Liver (tissue), 3 donors: ENCODE measurements around the gene RSRC1.

Experiments used
- EGR1 ChIP-seq, 2 donors: IDR thresholded peaks; 2 replicates each; pipeline ENCODE4 v1.6.1; 2016 to 2018; ENCODE audit warnings: antibody characterized with exemption in 2 of 2, low read depth in 2 of 2
- RAD21 ChIP-seq, 2 donors: IDR thresholded peaks; 2 replicates each; pipeline ENCODE4 v1.6.1; 2016; ENCODE audit warnings: antibody characterized with exemption in 2 of 2, mild to moderate bottlenecking in 2 of 2
- RXRA ChIP-seq, 2 donors: IDR thresholded peaks; 2 replicates each; pipeline ENCODE4 v1.6.1; 2017 to 2018; ENCODE audit warnings: antibody characterized with exemption in 2 of 2, mild to moderate bottlenecking in 1 of 2
- TAF1 ChIP-seq: conservative IDR thresholded peaks from 2 replicates; pipeline ENCODE4 v1.6.1; 2016; ENCODE audit warnings: antibody characterized with exemption, mild to moderate bottlenecking
- YY1 ChIP-seq: IDR thresholded peaks from 2 replicates; pipeline ENCODE4 v1.6.1; 2016; ENCODE audit warnings: antibody characterized with exemption, mild to moderate bottlenecking
- TF ChIP-seq, protein P1 (sequence below): fragments of 150-350 bp; IDR thresholded peaks from 2 replicates; pipeline ENCODE4 v1.5.1; 2017; ENCODE audit warnings: improper control_type of control experiment, low read depth, low read length; ENCODE audit not compliant: missing input control
- TF ChIP-seq, protein P2 (sequence below): IDR thresholded peaks from 2 replicates; pipeline ENCODE4 v1.6.1; 2016; ENCODE audit warnings: antibody characterized with exemption, mild to moderate bottlenecking
- TF ChIP-seq, protein P3 (sequence below): IDR thresholded peaks from 2 replicates; pipeline ENCODE4 v1.6.1; 2016; ENCODE audit warnings: antibody characterized with exemption
- TF ChIP-seq, protein P4 (sequence below): IDR thresholded peaks from 2 replicates; pipeline ENCODE4 v1.6.1; 2016; ENCODE audit warnings: antibody characterized with exemption
- TF ChIP-seq, protein P5 (sequence below): IDR thresholded peaks from 2 replicates; pipeline ENCODE4 v1.6.1; 2016; ENCODE audit warnings: antibody characterized with exemption
- donor health status: healthy.
- donor health status: healthy.

DNA sequence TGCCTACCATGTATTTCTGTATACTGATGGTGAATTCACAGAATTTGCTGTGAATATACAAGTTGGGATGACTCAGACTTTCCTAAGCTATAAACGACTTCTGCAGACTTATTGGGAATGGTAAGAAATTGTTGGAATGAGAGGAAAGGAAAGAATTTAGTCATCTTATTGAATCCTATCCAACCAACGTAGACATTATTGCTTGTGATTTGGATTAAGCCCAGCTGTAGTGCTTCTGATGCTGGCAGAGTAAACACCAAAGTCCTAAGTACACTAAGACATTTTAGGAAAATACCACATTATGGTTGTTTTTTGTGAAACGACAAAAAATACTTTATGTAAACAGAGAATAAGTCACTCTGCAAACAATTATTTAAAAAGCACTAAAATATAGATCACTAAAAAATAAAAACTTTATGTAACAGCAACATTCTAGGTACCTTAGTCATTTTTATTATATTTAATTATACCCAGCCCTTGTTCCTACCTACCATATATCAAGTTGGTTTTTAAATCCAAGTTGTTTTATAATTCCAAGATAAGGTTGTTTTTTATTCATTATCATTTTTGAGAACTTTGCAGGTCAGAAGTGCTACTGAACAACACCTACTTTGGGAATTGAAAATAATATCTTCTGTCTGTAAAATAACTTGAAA is 361.9 kb downstream of the RSRC1 start:
- TF ChIP-seq YY1 (peak; percentile 39), RAD21 (IDR thresholded peaks at IDR 0.05) (no peak), EGR1 (IDR thresholded peaks at IDR 0.05; ENCODE audit: low read depth in 2 of 2) (no peak), TAF1 (no peak), RXRA (IDR thresholded peaks at IDR 0.05) (peak in 1 of 2 donors; percentile 36)
- TF ChIP-seq, protein P1, sequence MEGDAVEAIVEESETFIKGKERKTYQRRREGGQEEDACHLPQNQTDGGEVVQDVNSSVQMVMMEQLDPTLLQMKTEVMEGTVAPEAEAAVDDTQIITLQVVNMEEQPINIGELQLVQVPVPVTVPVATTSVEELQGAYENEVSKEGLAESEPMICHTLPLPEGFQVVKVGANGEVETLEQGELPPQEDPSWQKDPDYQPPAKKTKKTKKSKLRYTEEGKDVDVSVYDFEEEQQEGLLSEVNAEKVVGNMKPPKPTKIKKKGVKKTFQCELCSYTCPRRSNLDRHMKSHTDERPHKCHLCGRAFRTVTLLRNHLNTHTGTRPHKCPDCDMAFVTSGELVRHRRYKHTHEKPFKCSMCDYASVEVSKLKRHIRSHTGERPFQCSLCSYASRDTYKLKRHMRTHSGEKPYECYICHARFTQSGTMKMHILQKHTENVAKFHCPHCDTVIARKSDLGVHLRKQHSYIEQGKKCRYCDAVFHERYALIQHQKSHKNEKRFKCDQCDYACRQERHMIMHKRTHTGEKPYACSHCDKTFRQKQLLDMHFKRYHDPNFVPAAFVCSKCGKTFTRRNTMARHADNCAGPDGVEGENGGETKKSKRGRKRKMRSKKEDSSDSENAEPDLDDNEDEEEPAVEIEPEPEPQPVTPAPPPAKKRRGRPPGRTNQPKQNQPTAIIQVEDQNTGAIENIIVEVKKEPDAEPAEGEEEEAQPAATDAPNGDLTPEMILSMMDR: no peak
- TF ChIP-seq, protein P2, sequence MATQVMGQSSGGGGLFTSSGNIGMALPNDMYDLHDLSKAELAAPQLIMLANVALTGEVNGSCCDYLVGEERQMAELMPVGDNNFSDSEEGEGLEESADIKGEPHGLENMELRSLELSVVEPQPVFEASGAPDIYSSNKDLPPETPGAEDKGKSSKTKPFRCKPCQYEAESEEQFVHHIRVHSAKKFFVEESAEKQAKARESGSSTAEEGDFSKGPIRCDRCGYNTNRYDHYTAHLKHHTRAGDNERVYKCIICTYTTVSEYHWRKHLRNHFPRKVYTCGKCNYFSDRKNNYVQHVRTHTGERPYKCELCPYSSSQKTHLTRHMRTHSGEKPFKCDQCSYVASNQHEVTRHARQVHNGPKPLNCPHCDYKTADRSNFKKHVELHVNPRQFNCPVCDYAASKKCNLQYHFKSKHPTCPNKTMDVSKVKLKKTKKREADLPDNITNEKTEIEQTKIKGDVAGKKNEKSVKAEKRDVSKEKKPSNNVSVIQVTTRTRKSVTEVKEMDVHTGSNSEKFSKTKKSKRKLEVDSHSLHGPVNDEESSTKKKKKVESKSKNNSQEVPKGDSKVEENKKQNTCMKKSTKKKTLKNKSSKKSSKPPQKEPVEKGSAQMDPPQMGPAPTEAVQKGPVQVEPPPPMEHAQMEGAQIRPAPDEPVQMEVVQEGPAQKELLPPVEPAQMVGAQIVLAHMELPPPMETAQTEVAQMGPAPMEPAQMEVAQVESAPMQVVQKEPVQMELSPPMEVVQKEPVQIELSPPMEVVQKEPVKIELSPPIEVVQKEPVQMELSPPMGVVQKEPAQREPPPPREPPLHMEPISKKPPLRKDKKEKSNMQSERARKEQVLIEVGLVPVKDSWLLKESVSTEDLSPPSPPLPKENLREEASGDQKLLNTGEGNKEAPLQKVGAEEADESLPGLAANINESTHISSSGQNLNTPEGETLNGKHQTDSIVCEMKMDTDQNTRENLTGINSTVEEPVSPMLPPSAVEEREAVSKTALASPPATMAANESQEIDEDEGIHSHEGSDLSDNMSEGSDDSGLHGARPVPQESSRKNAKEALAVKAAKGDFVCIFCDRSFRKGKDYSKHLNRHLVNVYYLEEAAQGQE: no peak
- TF ChIP-seq, protein P3, sequence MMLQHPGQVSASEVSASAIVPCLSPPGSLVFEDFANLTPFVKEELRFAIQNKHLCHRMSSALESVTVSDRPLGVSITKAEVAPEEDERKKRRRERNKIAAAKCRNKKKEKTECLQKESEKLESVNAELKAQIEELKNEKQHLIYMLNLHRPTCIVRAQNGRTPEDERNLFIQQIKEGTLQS: peak; percentile 69
- TF ChIP-seq, protein P4, sequence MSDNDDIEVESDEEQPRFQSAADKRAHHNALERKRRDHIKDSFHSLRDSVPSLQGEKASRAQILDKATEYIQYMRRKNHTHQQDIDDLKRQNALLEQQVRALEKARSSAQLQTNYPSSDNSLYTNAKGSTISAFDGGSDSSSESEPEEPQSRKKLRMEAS: no peak
- TF ChIP-seq, protein P5, sequence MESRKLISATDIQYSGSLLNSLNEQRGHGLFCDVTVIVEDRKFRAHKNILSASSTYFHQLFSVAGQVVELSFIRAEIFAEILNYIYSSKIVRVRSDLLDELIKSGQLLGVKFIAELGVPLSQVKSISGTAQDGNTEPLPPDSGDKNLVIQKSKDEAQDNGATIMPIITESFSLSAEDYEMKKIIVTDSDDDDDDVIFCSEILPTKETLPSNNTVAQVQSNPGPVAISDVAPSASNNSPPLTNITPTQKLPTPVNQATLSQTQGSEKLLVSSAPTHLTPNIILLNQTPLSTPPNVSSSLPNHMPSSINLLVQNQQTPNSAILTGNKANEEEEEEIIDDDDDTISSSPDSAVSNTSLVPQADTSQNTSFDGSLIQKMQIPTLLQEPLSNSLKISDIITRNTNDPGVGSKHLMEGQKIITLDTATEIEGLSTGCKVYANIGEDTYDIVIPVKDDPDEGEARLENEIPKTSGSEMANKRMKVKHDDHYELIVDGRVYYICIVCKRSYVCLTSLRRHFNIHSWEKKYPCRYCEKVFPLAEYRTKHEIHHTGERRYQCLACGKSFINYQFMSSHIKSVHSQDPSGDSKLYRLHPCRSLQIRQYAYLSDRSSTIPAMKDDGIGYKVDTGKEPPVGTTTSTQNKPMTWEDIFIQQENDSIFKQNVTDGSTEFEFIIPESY: peak; percentile 40
